Measurements from ENCODE around the gene DDX23. TPM values are rescaled to one million over a fixed set of nuclear protein-coding genes. Genes with fewer than 3 reads are reported as not detected.
A peak's percentile ranks its signal among the peaks of the same experiment; 100 is the strongest.

Gene DDX23
- total and polyA plus RNA-seq, 5 donors from 2014 or later = 30.5 to 96.3 (median 35.3) TPM

- peaks cover 15% of the 10 kb centered on the region for H3K4me1 ChIP-seq (ENCODE audit: control insufficient read depth, insufficient read depth, low read length, poor library complexity, severe bottlenecking)
- DNase-seq (no peak), ATAC-seq (ENCODE audit: low read depth in 2 of 2) (no peak)
- Mint-ChIP-seq H3K4me3 (peak overlapping the region in 1 of 4 donors; percentile 79), H3K36me3 (peaks cover 4% of the 10 kb centered on the region), H3K27ac (peak overlapping the region in 1 of 3 donors; percentile 32), H3K9me3 (no peaks in the 10 kb centered on the region), H3K27me3 (peaks cover 12% of the 10 kb centered on the region), H3K4me1 (peaks cover 0 to 22% (median 8%) of the 10 kb centered on the region in 4 donors)
- H3K27me3 ChIP-seq (ENCODE audit: control insufficient read depth, insufficient read depth, low read length) = no peaks in the 10 kb centered on the region
- no peaks in the 10 kb centered on the region for H3K36me3 ChIP-seq (ENCODE audit: control insufficient read depth, insufficient read depth, low read length)
- H3K27ac ChIP-seq (ENCODE audit: insufficient read depth, low read length, poor library complexity, severe bottlenecking) = no peak overlapping the region
- H3K9me3 ChIP-seq (ENCODE audit: control insufficient read depth in 2 of 2, low read length in 2 of 2) = no peaks in the 10 kb centered on the region
- no peak overlapping the region for H3K4me3 ChIP-seq (ENCODE audit: low read depth, low read length)
These were observed 29.8 kb downstream of the DDX23 start for GRCh38 chr12:48822139-48822538.

GRCh38 chr12:48819986-48820725, 31.8 kb downstream of the DDX23 start:
- Histone ChIP-seq H3K9me3 (ENCODE audit: control insufficient read depth in 2 of 2, low read length in 2 of 2) (no peaks in the 10 kb centered on the region), H3K36me3 (ENCODE audit: control insufficient read depth, insufficient read depth, low read length) (no peaks in the 10 kb centered on the region), H3K27ac (ENCODE audit: insufficient read depth, low read length, poor library complexity, severe bottlenecking) (no peak overlapping the region), H3K4me1 (ENCODE audit: control insufficient read depth, insufficient read depth, low read length, poor library complexity, severe bottlenecking) (peaks cover 26% of the 10 kb centered on the region), H3K27me3 (ENCODE audit: control insufficient read depth, insufficient read depth, low read length) (no peaks in the 10 kb centered on the region), H3K4me3 (ENCODE audit: low read depth, low read length) (no peak overlapping the region)
- H3K9me3 Mint-ChIP-seq = no peaks in the 10 kb centered on the region
- peak overlapping the region; percentile 52 to 91 (median 78) for H3K4me3 Mint-ChIP-seq
- no peak overlapping the region for H3K27ac Mint-ChIP-seq
- H3K4me1 Mint-ChIP-seq = peaks cover 6 to 37% (median 18%) of the 10 kb centered on the region in 4 donors
- ATAC-seq (ENCODE audit: low read depth in 2 of 2) (no peak), DNase-seq (no peak)
- H3K27me3 Mint-ChIP-seq = peaks cover 18% of the 10 kb centered on the region
- no peaks in the 10 kb centered on the region for H3K36me3 Mint-ChIP-seq

GRCh38 chr12:48818831-48819590, 33.0 kb downstream of the DDX23 start:
- no peak overlapping the region for H3K27ac ChIP-seq (ENCODE audit: insufficient read depth, low read length, poor library complexity, severe bottlenecking)
- Mint-ChIP-seq H3K27me3 (peaks cover 18% of the 10 kb centered on the region), H3K4me3 (peak overlapping the region; percentile 85 to 93 (median 89)), H3K36me3 (no peaks in the 10 kb centered on the region), H3K27ac (peak overlapping the region in 1 of 3 donors; percentile 82), H3K4me1 (peaks cover 6 to 40% (median 17%) of the 10 kb centered on the region in 4 donors), H3K9me3 (no peaks in the 10 kb centered on the region)
- H3K9me3 ChIP-seq (ENCODE audit: control insufficient read depth in 2 of 2, low read length in 2 of 2) = no peaks in the 10 kb centered on the region
- H3K27me3 ChIP-seq (ENCODE audit: control insufficient read depth, insufficient read depth, low read length) = no peaks in the 10 kb centered on the region
- peaks cover 35% of the 10 kb centered on the region for H3K4me1 ChIP-seq (ENCODE audit: control insufficient read depth, insufficient read depth, low read length, poor library complexity, severe bottlenecking)
- no peak for ATAC-seq (ENCODE audit: low read depth in 2 of 2)
- DNase-seq = peak in 1 of 3 donors; percentile 14
- no peaks in the 10 kb centered on the region for H3K36me3 ChIP-seq (ENCODE audit: control insufficient read depth, insufficient read depth, low read length)
- H3K4me3 ChIP-seq (ENCODE audit: low read depth, low read length) = no peak overlapping the region

GRCh38 chr12:48817873-48818830, 33.8 kb downstream of the DDX23 start, which contains the start of gene CACNB3:
Gene CACNB3, plus strand, starts transcription at chr12:48818496. Its CDS starts 434 bp downstream, at chr12:48818930.
- ATAC-seq (ENCODE audit: low read depth in 2 of 2) (peak; percentile 62 to 65), DNase-seq (peak; percentile 75 to 80 (median 77))
- Histone ChIP-seq H3K36me3 (ENCODE audit: control insufficient read depth, insufficient read depth, low read length) (no peaks in the 10 kb centered on the region), H3K27ac (ENCODE audit: insufficient read depth, low read length, poor library complexity, severe bottlenecking) (no peak within 1 kb of the TSS), H3K9me3 (ENCODE audit: control insufficient read depth in 2 of 2, low read length in 2 of 2) (no peaks in the 10 kb centered on the region), H3K4me3 (ENCODE audit: low read depth, low read length) (peak within 1 kb of the TSS; percentile 18), H3K27me3 (ENCODE audit: control insufficient read depth, insufficient read depth, low read length) (no peaks in the 10 kb centered on the region), H3K4me1 (ENCODE audit: control insufficient read depth, insufficient read depth, low read length, poor library complexity, severe bottlenecking) (peaks cover 34% of the 10 kb centered on the region)
- peaks cover 6 to 45% (median 17%) of the 10 kb centered on the region in 4 donors for H3K4me1 Mint-ChIP-seq
- H3K27me3 Mint-ChIP-seq = peaks cover 18% of the 10 kb centered on the region
- peak within 1 kb of the TSS; percentile 38 to 87 (median 43) for H3K27ac Mint-ChIP-seq
- no peaks in the 10 kb centered on the region for H3K36me3 Mint-ChIP-seq
- H3K4me3 Mint-ChIP-seq = peak within 1 kb of the TSS; percentile 90 to 96 (median 92)
- H3K9me3 Mint-ChIP-seq = no peaks in the 10 kb centered on the region

- H3K4me3 ChIP-seq (ENCODE audit: low read depth, low read length) = no peak overlapping the region
- no peaks in the 10 kb centered on the region for H3K9me3 Mint-ChIP-seq
- peak overlapping the region in 2 of 3 donors; percentile 54 to 65 for H3K27ac Mint-ChIP-seq
- DNase-seq = no peak
- H3K27me3 ChIP-seq (ENCODE audit: control insufficient read depth, insufficient read depth, low read length) = no peaks in the 10 kb centered on the region
- H3K36me3 ChIP-seq (ENCODE audit: control insufficient read depth, insufficient read depth, low read length) = no peaks in the 10 kb centered on the region
- no peaks in the 10 kb centered on the region for H3K9me3 ChIP-seq (ENCODE audit: control insufficient read depth in 2 of 2, low read length in 2 of 2)
- no peak overlapping the region for H3K27ac ChIP-seq (ENCODE audit: insufficient read depth, low read length, poor library complexity, severe bottlenecking)
- H3K4me3 Mint-ChIP-seq = peak overlapping the region; percentile 90 to 96 (median 92)
- peaks cover 6 to 49% (median 15%) of the 10 kb centered on the region in 4 donors for H3K4me1 Mint-ChIP-seq
- H3K36me3 Mint-ChIP-seq = no peaks in the 10 kb centered on the region
- H3K4me1 ChIP-seq (ENCODE audit: control insufficient read depth, insufficient read depth, low read length, poor library complexity, severe bottlenecking) = peaks cover 34% of the 10 kb centered on the region
- H3K27me3 Mint-ChIP-seq = peaks cover 11% of the 10 kb centered on the region
- no peak for ATAC-seq (ENCODE audit: low read depth in 2 of 2)
These were observed 35.7 kb downstream of the DDX23 start for GRCh38 chr12:48816143-48816854.

- Mint-ChIP-seq H3K27me3 (peaks cover 11% of the 10 kb centered on the region), H3K4me3 (peak overlapping the region; percentile 90 to 96 (median 92)), H3K4me1 (peaks cover 6 to 49% (median 17%) of the 10 kb centered on the region in 4 donors), H3K27ac (peak overlapping the region in 2 of 3 donors; percentile 14 to 54), H3K36me3 (no peaks in the 10 kb centered on the region), H3K9me3 (no peaks in the 10 kb centered on the region)
- DNase-seq = peak in 2 of 3 donors; percentile 18 to 55
- peaks cover 34% of the 10 kb centered on the region for H3K4me1 ChIP-seq (ENCODE audit: control insufficient read depth, insufficient read depth, low read length, poor library complexity, severe bottlenecking)
- no peaks in the 10 kb centered on the region for H3K36me3 ChIP-seq (ENCODE audit: control insufficient read depth, insufficient read depth, low read length)
- H3K9me3 ChIP-seq (ENCODE audit: control insufficient read depth in 2 of 2, low read length in 2 of 2) = no peaks in the 10 kb centered on the region
- H3K4me3 ChIP-seq (ENCODE audit: low read depth, low read length) = peak overlapping the region; percentile 65
- peak; percentile 26 to 29 for ATAC-seq (ENCODE audit: low read depth in 2 of 2)
- no peaks in the 10 kb centered on the region for H3K27me3 ChIP-seq (ENCODE audit: control insufficient read depth, insufficient read depth, low read length)
- no peak overlapping the region for H3K27ac ChIP-seq (ENCODE audit: insufficient read depth, low read length, poor library complexity, severe bottlenecking)
These were observed 36.5 kb downstream of the DDX23 start for GRCh38 chr12:48815126-48816110.
